ENCODE measurements around the gene SLC35F3.

DNA sequence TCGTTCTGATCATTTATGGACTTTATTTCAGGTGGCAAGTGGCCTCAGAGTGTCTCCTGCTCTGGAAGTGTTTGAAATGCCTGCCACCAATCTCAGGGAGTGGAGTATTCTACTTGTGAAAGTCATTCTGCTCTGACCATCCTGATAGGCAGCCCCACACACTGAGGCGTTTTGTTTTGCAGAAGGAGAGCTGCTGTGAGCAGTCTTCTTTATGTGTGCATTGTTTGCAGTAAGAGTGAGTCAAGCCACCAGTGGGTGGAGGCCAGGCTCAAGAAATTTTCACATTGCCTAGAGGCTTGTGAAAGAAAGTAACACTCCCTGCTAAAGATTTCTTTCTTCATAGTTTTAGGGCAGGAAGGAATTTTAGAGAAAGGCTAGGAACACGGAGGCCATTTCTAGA, 204.4 kb downstream of the SLC35F3 start:
- TF ChIP-seq, protein P1, sequence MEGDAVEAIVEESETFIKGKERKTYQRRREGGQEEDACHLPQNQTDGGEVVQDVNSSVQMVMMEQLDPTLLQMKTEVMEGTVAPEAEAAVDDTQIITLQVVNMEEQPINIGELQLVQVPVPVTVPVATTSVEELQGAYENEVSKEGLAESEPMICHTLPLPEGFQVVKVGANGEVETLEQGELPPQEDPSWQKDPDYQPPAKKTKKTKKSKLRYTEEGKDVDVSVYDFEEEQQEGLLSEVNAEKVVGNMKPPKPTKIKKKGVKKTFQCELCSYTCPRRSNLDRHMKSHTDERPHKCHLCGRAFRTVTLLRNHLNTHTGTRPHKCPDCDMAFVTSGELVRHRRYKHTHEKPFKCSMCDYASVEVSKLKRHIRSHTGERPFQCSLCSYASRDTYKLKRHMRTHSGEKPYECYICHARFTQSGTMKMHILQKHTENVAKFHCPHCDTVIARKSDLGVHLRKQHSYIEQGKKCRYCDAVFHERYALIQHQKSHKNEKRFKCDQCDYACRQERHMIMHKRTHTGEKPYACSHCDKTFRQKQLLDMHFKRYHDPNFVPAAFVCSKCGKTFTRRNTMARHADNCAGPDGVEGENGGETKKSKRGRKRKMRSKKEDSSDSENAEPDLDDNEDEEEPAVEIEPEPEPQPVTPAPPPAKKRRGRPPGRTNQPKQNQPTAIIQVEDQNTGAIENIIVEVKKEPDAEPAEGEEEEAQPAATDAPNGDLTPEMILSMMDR (IDR thresholded peaks at IDR 0.05; ENCODE audit: low read depth, low read length, poor library complexity, severe bottlenecking) = no peak
- TF ChIP-seq EZH2phosphoT487 (IDR thresholded peaks at IDR 0.05; ENCODE audit: borderline replicate concordance, low read length) = no peak
